OCI-M2 (cell line): ENCODE data around the gene CENPK.
"Not testable (repeated sequence)": the region's sequence is repeated elsewhere in the genome, so short reads cannot be mapped to it uniquely, and the experiment has no call there.

ENCODE experiments used
- DNase-seq: peaks from one replicate; lab custom pipeline; 2025; ENCODE audit not compliant: unreplicated experiment; lab: John Stamatoyannopoulos, UW

Gene CENPK

GRCh38 chr5:65512170-65512937 is 50.6 kb downstream of the CENPK start:
- DNase-seq = no peak

- no peak for DNase-seq
These were observed 54.0 kb downstream of the CENPK start for GRCh38 chr5:65508978-65509377.

GRCh38 chr5:65506961-65507360 is 56.0 kb downstream of the CENPK start:
- DNase-seq = no peak

- DNase-seq = no peak
These were observed 73.8 kb downstream of the CENPK start for GRCh38 chr5:65489119-65489518.

- DNase-seq = not testable (repeated sequence)
These were observed 74.8 kb downstream of the CENPK start for GRCh38 chr5:65488038-65488687.

GRCh38 chr5:65486803-65487202 is 76.2 kb downstream of the CENPK start:
- DNase-seq = not testable (repeated sequence)

GRCh38 chr5:65485405-65485804 is 77.6 kb downstream of the CENPK start:
- no peak for DNase-seq

- peak; percentile 11 for DNase-seq
These were observed 79.2 kb downstream of the CENPK start for GRCh38 chr5:65483546-65484346.

GRCh38 chr5:65482736-65483545 is 80.0 kb downstream of the CENPK start:
- no peak for DNase-seq

GRCh38 chr5:65482296-65482735 is 80.7 kb downstream of the CENPK start:
- no peak for DNase-seq

- DNase-seq = peak; percentile 6
These were observed 81.2 kb downstream of the CENPK start, which contains the start of gene ADAMTS6 for GRCh38 chr5:65481635-65482295. ADAMTS6 (minus strand) TSS chr5:65481920; CDS start chr5:65473673, 8,247 bp downstream.

- no peak for DNase-seq
These were observed 81.8 kb downstream of the CENPK start for GRCh38 chr5:65481171-65481581.

- DNase-seq = no peak
These were observed 82.6 kb downstream of the CENPK start for GRCh38 chr5:65480306-65480865.

GRCh38 chr5:65479527-65479926 is 83.4 kb downstream of the CENPK start:
- DNase-seq = no peak

- no peak for DNase-seq
These were observed 84.6 kb downstream of the CENPK start for GRCh38 chr5:65478336-65478735.

- no peak for DNase-seq
These were observed 87.1 kb downstream of the CENPK start for GRCh38 chr5:65475895-65476294.

- no peak for DNase-seq
These were observed 87.6 kb downstream of the CENPK start for GRCh38 chr5:65475336-65475735.

GRCh38 chr5:65474130-65474711 is 88.7 kb downstream of the CENPK start:
- DNase-seq = no peak

- no peak for DNase-seq
These were observed 94.3 kb downstream of the CENPK start for GRCh38 chr5:65468633-65469032.
